Suprapubic skin (tissue), 4 donors: ENCODE measurements around the gene PRKAG2. TPM values are rescaled to one million over a fixed set of nuclear protein-coding genes. Genes with fewer than 3 reads are reported as not detected.

Experiments used
- DNase-seq, 2 donors: peaks; one replicate each; pipeline ENCODE4 v3.0.0-alpha.2; 2019; ENCODE audit warnings: low spot score in 2 of 2
- H3K27ac ChIP-seq: fragments of 200-600 bp; sonication (generic); one replicate; pipeline ENCODE4 v1.5.1; 2019
- H3K27me3 ChIP-seq: fragments of 200-600 bp; sonication (generic); one replicate; pipeline ENCODE4 v1.5.1; 2019
- H3K36me3 ChIP-seq: fragments of 200-600 bp; sonication (generic); one replicate; pipeline ENCODE4 v1.5.1; 2019
- H3K4me1 ChIP-seq: fragments of 200-600 bp; sonication (generic); one replicate; pipeline ENCODE4 v1.5.1; 2019
- H3K4me3 ChIP-seq: fragments of 200-600 bp; sonication (generic); one replicate; pipeline ENCODE4 v1.5.1; 2019; ENCODE audit warnings: mild to moderate bottlenecking
- H3K9me3 ChIP-seq: fragments of 200-600 bp; sonication (generic); one replicate; pipeline ENCODE4 v1.5.1; 2019
- CTCF ChIP-seq, 2 donors: fragments of 200-600 bp in 1 of 2; fragments of 450-650 bp in 1 of 2; sonication (generic) in 1 of 2; IDR thresholded peaks; one replicate each; pipeline ENCODE4 v1.5.1; 2016 to 2019; ENCODE audit warnings: antibody characterized with exemption in 2 of 2, mild to moderate bottlenecking in 1 of 2, moderate library complexity in 1 of 2
- EP300 ChIP-seq: sonication (generic); formaldehyde crosslinking; IDR thresholded peaks from one replicate; pipeline ENCODE4 v1.6.1; 2017; ENCODE audit warnings: antibody characterized with exemption
- POLR2A ChIP-seq, 2 donors: fragments of 450-650 bp; IDR thresholded peaks; one replicate each; pipeline ENCODE4 v1.6.1; 2017; ENCODE audit warnings: antibody characterized with exemption in 2 of 2, mild to moderate bottlenecking in 2 of 2, moderate library complexity in 2 of 2
- POLR2AphosphoS5 ChIP-seq, 3 donors: sonication (generic); formaldehyde crosslinking; IDR thresholded peaks; one replicate each; pipeline ENCODE4 v1.6.1; 2017; ENCODE audit warnings: antibody characterized with exemption in 3 of 3
- WGBS: methylation state at CpG from one replicate; pipeline ENCODE4 v1.1.5; 2018; 5-methylcytosine and 5-hydroxymethylcytosine counted together
- total RNA-seq, 4 donors: library from RNA; depleted of rRNA; stranded (reverse); fragments of >200 nt; gene quantifications; one replicate each; pipeline ENCODE4 v1.1.0, GENCODE V29; 2016

PRKAG2 gene
- total RNA-seq, 4 donors from 2014 or later: 16.5 to 40.0 (median 17.3) TPM

GRCh38 chr7:151888079-151889067 lies 11.5 kb upstream of the PRKAG2 start:
- 79% methylated on average over 21 of the region's 24 CpGs for WGBS
- DNase-seq: no peak
- H3K4me3 ChIP-seq: no peak overlapping the region
- TF ChIP-seq POLR2AphosphoS5 (IDR thresholded peaks at IDR 0.05) (no peak), CTCF (IDR thresholded peaks at IDR 0.05) (no peak), POLR2A (IDR thresholded peaks at IDR 0.05) (no peak), EP300 (no peak)
- no peaks in the 10 kb centered on the region for H3K36me3 ChIP-seq
- H3K9me3 ChIP-seq: no peaks in the 10 kb centered on the region
- H3K4me1 ChIP-seq: no peaks in the 10 kb centered on the region
- H3K27ac ChIP-seq: no peak overlapping the region
- H3K27me3 ChIP-seq: peaks cover 17% of the 10 kb centered on the region

- H3K27me3 ChIP-seq: peaks cover 9% of the 10 kb centered on the region
- peak; percentile 56 to 72 for DNase-seq
- H3K36me3 ChIP-seq: no peaks in the 10 kb centered on the region
- H3K9me3 ChIP-seq: no peaks in the 10 kb centered on the region
- TF ChIP-seq POLR2A (IDR thresholded peaks at IDR 0.05) (no peak), EP300 (no peak), CTCF (IDR thresholded peaks at IDR 0.05) (no peak), POLR2AphosphoS5 (IDR thresholded peaks at IDR 0.05) (no peak)
- no peak overlapping the region for H3K27ac ChIP-seq
- H3K4me3 ChIP-seq: no peak overlapping the region
- 76% methylated on average over 15 of the region's 15 CpGs for WGBS
- no peaks in the 10 kb centered on the region for H3K4me1 ChIP-seq
These were observed 9.9 kb upstream of the PRKAG2 start for GRCh38 chr7:151886783-151887182.

GRCh38 chr7:151885202-151885580 lies 8.3 kb upstream of the PRKAG2 start:
- no peak overlapping the region for H3K4me3 ChIP-seq
- 94% methylated on average over 7 of the region's 7 CpGs for WGBS
- H3K27ac ChIP-seq: no peak overlapping the region
- no peaks in the 10 kb centered on the region for H3K9me3 ChIP-seq
- peak; percentile 46 to 54 for DNase-seq
- peaks cover 2% of the 10 kb centered on the region for H3K27me3 ChIP-seq
- TF ChIP-seq POLR2AphosphoS5 (IDR thresholded peaks at IDR 0.05) (no peak), CTCF (IDR thresholded peaks at IDR 0.05) (no peak), POLR2A (IDR thresholded peaks at IDR 0.05) (no peak), EP300 (no peak)
- H3K36me3 ChIP-seq: no peaks in the 10 kb centered on the region
- no peaks in the 10 kb centered on the region for H3K4me1 ChIP-seq

DNA sequence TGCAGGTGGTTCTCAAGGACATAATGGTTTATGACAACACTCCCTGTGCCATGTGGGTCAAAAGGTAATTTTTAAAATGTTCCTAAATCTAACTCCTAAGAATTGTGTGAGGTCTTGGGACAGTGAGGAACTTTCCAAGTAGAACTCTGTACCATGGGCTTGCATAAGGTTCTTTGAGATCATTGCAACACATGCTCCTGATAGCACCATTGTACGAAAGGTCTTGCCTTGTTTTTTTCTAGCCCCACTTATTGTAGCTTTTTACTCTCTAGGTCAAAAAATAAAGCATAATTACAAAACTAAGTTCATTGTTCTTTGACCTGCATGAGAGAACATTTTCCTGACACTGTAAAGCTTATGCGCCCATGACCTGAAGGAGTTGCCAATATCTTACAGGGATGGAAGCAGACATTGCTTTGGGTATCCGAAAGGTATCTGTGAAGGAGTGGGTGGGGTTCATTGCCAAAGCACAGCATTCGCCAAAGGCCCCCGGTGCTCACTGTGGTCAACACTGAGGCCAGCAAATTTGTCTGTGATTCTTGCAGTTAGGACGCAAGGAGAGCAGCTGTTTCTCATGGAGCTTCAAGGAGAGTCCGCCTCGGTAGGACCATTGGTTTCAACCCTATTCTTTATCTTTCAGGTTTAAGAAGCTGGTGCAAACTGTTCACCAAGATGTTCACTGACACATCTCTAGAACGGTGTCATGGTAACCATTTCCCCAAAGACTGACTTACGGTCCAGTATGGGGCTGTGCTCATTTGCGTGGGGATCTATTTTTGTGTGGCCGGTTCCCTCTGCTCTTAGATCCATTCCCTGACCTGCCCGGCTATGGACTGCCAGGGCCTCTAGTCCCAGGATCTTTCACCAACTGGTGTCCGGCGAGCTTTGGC lies 7.6 kb upstream of the PRKAG2 start:
- 94% methylated on average over 15 of the region's 15 CpGs for WGBS
- Histone ChIP-seq H3K36me3 (no peaks in the 10 kb centered on the region), H3K4me3 (no peak overlapping the region), H3K4me1 (no peaks in the 10 kb centered on the region), H3K27ac (no peak overlapping the region), H3K27me3 (peaks cover 2% of the 10 kb centered on the region), H3K9me3 (no peaks in the 10 kb centered on the region)
- peak; percentile 26 to 55 for DNase-seq
- TF ChIP-seq POLR2A (IDR thresholded peaks at IDR 0.05) (no peak), CTCF (IDR thresholded peaks at IDR 0.05) (no peak), POLR2AphosphoS5 (IDR thresholded peaks at IDR 0.05) (no peak), EP300 (no peak)
